GM12864 (cell line): ENCODE measurements around the gene ADAMTS2.

ENCODE experiments used
- DNase-seq: peaks from one replicate; pipeline ENCODE4 v3.0.0-alpha.2; 2011; ENCODE audit warnings: low read depth
- H3K4me3 ChIP-seq: 2 replicates; pipeline ENCODE4 v1.5.1; 2011; ENCODE audit warnings: mild to moderate bottlenecking, low read depth, low read length, control low read depth
- TF ChIP-seq, protein P1 (sequence below): IDR thresholded peaks from 2 replicates; pipeline ENCODE4 v1.5.1; 2011; ENCODE audit warnings: low read depth, mild to moderate bottlenecking, moderate library complexity, low read length, control low read depth, inconsistent platforms; ENCODE audit errors: missing control alignments

Gene ADAMTS2

DNA sequence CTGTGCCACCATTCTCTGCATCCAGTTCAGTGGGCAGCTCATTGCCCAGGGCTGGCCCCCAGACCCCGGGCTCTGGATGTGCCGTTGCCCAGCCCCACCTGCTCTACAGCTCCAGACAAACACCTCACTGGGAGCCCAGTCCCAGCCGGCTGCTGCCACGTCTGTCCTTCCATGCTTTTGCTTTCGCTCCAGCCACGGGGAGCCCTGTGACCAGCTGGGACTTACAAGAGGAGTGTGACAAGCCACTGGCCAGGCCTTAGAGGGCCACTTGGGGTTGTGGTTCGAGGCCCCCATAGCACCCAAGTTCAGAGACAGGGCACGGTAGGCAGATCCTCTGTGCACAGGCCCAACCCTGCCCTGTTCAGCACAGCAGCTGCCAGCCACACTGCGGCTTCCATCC, 142.0 kb downstream of the ADAMTS2 start:
- TF ChIP-seq, protein P1, sequence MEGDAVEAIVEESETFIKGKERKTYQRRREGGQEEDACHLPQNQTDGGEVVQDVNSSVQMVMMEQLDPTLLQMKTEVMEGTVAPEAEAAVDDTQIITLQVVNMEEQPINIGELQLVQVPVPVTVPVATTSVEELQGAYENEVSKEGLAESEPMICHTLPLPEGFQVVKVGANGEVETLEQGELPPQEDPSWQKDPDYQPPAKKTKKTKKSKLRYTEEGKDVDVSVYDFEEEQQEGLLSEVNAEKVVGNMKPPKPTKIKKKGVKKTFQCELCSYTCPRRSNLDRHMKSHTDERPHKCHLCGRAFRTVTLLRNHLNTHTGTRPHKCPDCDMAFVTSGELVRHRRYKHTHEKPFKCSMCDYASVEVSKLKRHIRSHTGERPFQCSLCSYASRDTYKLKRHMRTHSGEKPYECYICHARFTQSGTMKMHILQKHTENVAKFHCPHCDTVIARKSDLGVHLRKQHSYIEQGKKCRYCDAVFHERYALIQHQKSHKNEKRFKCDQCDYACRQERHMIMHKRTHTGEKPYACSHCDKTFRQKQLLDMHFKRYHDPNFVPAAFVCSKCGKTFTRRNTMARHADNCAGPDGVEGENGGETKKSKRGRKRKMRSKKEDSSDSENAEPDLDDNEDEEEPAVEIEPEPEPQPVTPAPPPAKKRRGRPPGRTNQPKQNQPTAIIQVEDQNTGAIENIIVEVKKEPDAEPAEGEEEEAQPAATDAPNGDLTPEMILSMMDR = no peak

DNA sequence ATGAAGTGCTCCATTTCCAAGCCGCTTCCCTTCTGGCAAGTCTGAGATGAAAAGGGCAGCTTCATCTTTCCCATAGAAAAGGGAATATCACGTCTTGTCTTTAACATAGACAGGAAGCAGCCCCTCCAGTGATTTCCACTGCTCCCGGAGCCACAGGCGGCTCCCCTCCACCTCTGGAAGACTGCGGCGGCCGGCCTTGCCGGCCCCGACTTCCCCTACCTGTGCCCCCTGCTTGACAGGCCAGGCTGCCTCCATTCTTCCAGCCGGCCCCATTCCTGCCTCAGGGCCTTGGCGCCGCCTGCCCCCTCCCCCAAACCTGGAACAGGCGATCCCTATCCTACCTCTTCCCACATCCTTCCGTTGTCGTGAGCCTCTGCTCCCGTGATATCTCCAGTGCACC, 143.3 kb downstream of the ADAMTS2 start:
- no peak overlapping the region for H3K4me3 ChIP-seq
- TF ChIP-seq, protein P1 = no peak
- no peak for DNase-seq

More for the DNA sequence above, 142.0 kb downstream of the ADAMTS2 start:
- no peak for DNase-seq
- no peak overlapping the region for H3K4me3 ChIP-seq

DNA sequence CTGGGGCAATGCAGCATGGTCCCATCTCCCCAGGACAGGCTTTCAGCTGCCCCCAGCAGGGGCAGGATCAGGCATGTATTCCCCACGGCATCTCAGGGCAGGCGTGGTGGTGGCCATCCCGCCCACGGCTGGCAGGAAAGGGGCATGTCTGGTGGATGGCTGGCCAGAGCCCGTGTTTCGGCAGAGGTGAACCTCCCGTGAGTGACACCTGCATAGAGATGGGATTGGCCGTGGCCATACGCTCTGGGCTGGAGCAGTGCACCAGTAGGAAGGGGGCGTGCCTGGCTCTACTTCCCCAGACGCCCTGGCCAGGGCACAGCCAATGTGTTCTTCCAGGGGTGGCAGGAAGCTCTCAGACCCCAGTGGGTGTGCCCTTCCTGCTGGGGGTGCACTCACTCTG, 146.0 kb downstream of the ADAMTS2 start:
- TF ChIP-seq, protein P1 = no peak
- no peak for DNase-seq
- H3K4me3 ChIP-seq = no peak overlapping the region

DNA sequence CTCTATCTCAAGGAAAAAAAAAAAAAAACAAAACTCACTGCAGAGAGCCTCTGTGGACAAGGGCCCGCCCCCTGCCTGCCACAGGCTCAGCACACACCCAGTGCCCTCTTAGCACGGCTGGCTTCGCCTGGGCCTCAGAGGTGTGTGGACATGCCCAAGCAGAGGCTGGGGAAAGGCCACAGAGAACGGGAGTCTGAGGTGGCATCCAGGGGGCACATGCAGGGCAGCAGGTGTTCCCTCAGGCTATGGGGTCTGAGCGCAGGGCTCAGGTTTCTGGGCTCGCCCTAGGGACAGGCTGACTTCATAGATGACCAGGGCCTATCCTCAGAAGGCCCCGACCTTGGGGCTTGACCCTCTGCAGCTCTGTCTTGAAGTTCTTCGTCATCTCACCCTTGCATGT, 146.4 kb downstream of the ADAMTS2 start:
- TF ChIP-seq, protein P1 = no peak
- DNase-seq = no peak
- no peak overlapping the region for H3K4me3 ChIP-seq

DNA sequence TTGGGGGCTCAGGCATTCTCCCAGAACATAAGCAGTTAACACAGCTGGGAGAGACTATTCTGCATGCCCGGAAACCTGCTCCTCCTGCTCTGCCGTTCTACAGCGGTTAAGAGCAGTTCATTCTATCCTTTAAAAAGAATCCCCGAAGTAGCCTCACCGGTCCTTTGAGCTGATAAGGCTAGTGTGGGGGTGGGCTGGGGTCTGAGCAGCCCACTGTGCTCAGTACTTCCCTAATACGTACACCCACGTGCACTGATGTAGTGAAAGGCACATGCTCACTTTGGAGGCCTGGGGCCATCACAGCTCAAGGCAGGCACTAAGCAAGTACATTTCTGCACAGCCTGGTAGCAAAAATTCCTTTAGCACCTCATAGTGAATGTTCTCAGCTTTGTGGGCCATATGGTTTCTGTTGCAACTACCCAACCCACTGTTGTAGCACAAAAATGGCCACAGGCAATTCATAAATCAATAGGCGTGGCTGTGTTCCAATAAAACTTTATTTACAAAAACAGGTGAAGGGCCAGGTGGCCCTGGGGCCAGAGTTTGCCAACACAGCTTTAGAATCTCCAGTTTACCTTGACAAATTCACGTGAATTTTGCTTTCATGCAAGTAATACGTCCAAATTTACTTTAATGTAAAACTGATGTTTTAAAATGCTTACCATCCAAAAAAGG, 148.7 kb downstream of the ADAMTS2 start:
- H3K4me3 ChIP-seq = no peak overlapping the region
- no peak for DNase-seq
- TF ChIP-seq, protein P1 = no peak

DNA sequence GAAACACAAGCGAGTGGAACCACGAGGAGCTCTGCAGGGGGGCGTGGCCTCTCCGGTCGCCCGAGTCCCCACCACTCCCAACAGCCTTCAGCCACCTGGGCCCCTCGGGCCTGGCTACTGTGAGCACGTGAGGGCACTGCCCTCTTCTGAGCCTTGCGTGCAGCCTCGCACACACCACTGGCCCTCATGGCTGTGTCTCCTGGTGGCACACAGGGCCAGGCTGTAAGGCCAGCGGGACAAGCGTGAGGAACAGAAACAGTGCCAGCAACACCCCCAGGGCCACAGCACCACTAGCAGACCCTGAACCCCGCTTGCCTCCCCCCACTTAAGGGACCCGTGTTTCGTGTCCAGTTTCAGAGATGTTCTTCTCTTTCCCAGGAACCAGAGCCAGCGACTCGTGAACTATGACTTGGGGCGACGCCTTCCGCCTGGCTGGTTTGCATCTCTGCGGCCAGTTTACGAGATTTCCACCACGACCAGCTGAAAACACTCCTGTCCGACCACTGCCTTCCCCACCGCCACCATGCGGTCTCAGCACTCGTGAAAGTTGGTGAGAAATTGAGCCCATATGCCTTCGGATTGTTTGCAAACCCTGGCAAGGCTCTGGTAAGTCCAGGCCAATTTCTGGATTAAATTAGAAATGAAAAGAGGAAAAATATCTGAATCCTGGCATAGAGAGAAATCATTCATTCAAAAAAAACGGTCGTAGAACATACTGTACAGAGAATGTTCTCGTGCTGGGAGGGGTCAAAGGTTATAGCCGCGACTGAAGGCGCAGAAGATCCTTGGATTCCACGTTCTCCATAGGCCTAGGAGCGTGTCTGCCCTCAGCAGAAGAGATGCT, 149.5 kb downstream of the ADAMTS2 start:
- DNase-seq = no peak
- TF ChIP-seq, protein P1 = no peak
- no peak overlapping the region for H3K4me3 ChIP-seq

DNA sequence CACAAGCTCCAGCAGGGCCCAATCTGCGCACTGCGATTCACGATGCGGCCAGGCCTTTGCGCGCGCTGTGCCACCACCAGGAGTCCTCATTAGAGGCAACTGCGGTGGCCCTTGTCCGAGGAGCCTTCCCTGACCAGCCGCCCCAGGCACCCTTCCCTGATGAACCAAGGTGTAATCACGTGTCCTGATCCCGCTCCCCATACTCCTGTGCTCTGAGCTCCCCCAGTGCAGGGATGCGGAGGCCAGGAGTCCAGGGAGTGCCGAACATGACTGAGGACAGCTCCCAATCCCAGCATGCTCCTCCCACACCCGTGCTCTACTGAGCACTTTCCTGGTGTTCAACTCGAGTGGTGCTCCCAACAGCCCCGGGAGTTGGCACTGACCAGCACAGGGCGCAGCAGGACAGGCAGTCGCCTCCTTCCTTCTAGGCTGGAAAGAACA, 150.3 kb downstream of the ADAMTS2 start:
- no peak for DNase-seq
- no peak overlapping the region for H3K4me3 ChIP-seq
- TF ChIP-seq, protein P1 = no peak
